Mammary epithelial cell (primary cell): ENCODE results near the gene PRSS27.

Source experiments
- CTCF ChIP-seq, 2 donors: IDR thresholded peaks in 1 of 2; conservative IDR thresholded peaks in 1 of 2; 2 replicates each; pipeline ENCODE4 v1.5.1; 2011 to 2012; ENCODE audit warnings: inconsistent platforms in 2 of 2, low read length in 2 of 2, mild to moderate bottlenecking in 2 of 2, control low read depth in 1 of 2, low read depth in 1 of 2; ENCODE audit not compliant: insufficient read depth in 1 of 2; ENCODE audit errors: extremely low read depth in 1 of 2
- EZH2 ChIP-seq: IDR thresholded peaks from 2 replicates; pipeline ENCODE4 v1.6.1; 2012; ENCODE audit warnings: low read length, inconsistent platforms, borderline replicate concordance

- no peak for TF ChIP-seq CTCF (conservative IDR thresholded peaks at IDR 0.05 in 1 of 2, IDR thresholded peaks at IDR 0.05 in 1 of 2; ENCODE audit: extremely low read depth in 1 of 2, insufficient read depth in 1 of 2, low read depth in 1 of 2, low read length in 2 of 2)
- TF ChIP-seq EZH2: no peak
These were observed 33.1 kb upstream of the PRSS27 start for GRCh38 chr16:2752850-2753732.
